HEK293T (cell line): Measurements from ENCODE around the gene STON1.
"Not testable (repeated sequence)": the region's sequence is repeated elsewhere in the genome, so short reads cannot be mapped to it uniquely, and the experiment has no call there.

Source experiments
- CTCF ChIA-PET: fragments of 350-600 bp; formaldehyde crosslinking; extraction: SDS; loops from one replicate; lab custom pipeline; 2021; ENCODE audit warnings: antibody characterized with exemption, inconsistent platforms; lab: Yijun Ruan, JAX
- POLR2A ChIA-PET: fragments of 350-600 bp; formaldehyde crosslinking; extraction: SDS; loops from one replicate; lab custom pipeline; 2020; ENCODE audit warnings: antibody characterized with exemption, inconsistent platforms; lab: Yijun Ruan, JAX
- DNase-seq: peaks from one replicate; pipeline ENCODE4 v3.0.0; 2012; ENCODE audit warnings: mixed read lengths; ENCODE audit errors: extremely low spot score
- ARNT ChIP-seq: fragments of 450-650 bp; IDR thresholded peaks from 2 replicates; pipeline ENCODE4 v1.6.1; 2017; ENCODE audit warnings: mild to moderate bottlenecking
- BHLHE40 ChIP-seq: fragments of 450-650 bp; IDR thresholded peaks from 2 replicates; pipeline ENCODE4 v1.6.1; 2016; ENCODE audit warnings: mild to moderate bottlenecking, moderate library complexity, borderline replicate concordance
- CTBP1 ChIP-seq: fragments of 450-650 bp; IDR thresholded peaks from 2 replicates; pipeline ENCODE4 v1.6.1; 2016; ENCODE audit warnings: borderline replicate concordance
- ELF4 ChIP-seq: fragments of 450-650 bp; IDR thresholded peaks from 2 replicates; pipeline ENCODE4 v1.6.1; 2017; ENCODE audit warnings: antibody characterized with exemption
- FOXA1 ChIP-seq: fragments of 450-650 bp; IDR thresholded peaks from 2 replicates; pipeline ENCODE4 v1.6.1; 2016; ENCODE audit warnings: mild to moderate bottlenecking
- FOXK2 ChIP-seq: fragments of 450-650 bp; IDR thresholded peaks from 2 replicates; pipeline ENCODE4 v1.6.1; 2016; ENCODE audit warnings: mild to moderate bottlenecking
- FOXM1 ChIP-seq: fragments of 450-650 bp; IDR thresholded peaks from 2 replicates; pipeline ENCODE4 v1.6.1; 2017; ENCODE audit warnings: mild to moderate bottlenecking, borderline replicate concordance
- HDGF ChIP-seq: fragments of 450-650 bp; IDR thresholded peaks from 2 replicates; pipeline ENCODE4 v1.6.1; 2017; ENCODE audit warnings: antibody characterized with exemption, borderline replicate concordance
- L3MBTL2 ChIP-seq: fragments of 450-650 bp; conservative IDR thresholded peaks from 2 replicates; pipeline ENCODE4 v1.6.1; 2016; ENCODE audit warnings: mild to moderate bottlenecking
- LEF1 ChIP-seq: fragments of 450-650 bp; IDR thresholded peaks from 2 replicates; pipeline ENCODE4 v1.6.1; 2017; ENCODE audit warnings: mild to moderate bottlenecking, borderline replicate concordance
- NFRKB ChIP-seq: fragments of 450-650 bp; IDR thresholded peaks from 2 replicates; pipeline ENCODE4 v1.6.1; 2016; ENCODE audit warnings: mild to moderate bottlenecking, moderate library complexity
- SP1 ChIP-seq: fragments of 450-650 bp; IDR thresholded peaks from 2 replicates; pipeline ENCODE4 v1.6.1; 2017
- SUZ12 ChIP-seq: fragments of 450-650 bp; IDR thresholded peaks from 2 replicates; pipeline ENCODE4 v1.6.1; 2016; ENCODE audit warnings: mild to moderate bottlenecking
- TARDBP ChIP-seq: fragments of 450-650 bp; IDR thresholded peaks from 2 replicates; pipeline ENCODE4 v1.6.1; 2016
- ZNF384 ChIP-seq: fragments of 450-650 bp; IDR thresholded peaks from 2 replicates; pipeline ENCODE4 v1.6.1; 2016
- TF ChIP-seq, protein P1 (sequence below): fragments of 450-650 bp; IDR thresholded peaks from 2 replicates; pipeline ENCODE4 v1.6.1; 2016

STON1 gene

DNA sequence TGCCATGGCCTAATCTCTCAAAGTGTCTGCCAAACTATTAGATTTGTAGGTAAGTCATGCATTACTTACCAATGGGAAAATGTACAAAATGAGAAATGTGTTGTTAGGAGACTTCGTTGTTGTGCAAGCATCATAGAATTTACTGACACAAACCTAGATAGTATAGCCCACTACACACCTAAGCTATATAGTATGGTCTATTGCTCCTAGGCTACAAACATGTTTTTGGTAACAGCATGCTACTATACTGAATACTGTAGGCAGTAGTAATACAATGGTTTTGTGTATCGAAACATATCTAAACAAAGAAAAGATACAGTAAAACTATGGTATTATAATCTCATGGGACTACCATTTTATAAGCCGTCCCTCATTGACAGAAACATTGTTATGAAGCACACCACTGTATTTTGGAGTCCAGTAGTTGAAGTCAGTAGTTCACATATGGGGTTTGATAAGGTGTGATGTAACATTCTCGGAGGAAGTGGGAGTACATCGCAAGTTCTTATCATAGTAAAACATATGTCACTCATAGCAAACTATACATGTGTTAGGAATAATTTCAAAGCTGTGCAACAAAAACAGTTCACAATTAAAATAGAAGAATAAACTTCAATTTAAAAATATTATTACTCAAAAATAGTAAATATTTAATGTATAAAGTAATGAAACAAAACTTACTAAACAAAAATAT lies 75.7 kb downstream of the STON1 start:
- ChIA-PET POLR2A (no interaction called here), CTCF (no interaction called here)
- DNase-seq = no peak
- TF ChIP-seq BHLHE40 (no peak), SUZ12 (no peak), SP1 (no peak)

DNA sequence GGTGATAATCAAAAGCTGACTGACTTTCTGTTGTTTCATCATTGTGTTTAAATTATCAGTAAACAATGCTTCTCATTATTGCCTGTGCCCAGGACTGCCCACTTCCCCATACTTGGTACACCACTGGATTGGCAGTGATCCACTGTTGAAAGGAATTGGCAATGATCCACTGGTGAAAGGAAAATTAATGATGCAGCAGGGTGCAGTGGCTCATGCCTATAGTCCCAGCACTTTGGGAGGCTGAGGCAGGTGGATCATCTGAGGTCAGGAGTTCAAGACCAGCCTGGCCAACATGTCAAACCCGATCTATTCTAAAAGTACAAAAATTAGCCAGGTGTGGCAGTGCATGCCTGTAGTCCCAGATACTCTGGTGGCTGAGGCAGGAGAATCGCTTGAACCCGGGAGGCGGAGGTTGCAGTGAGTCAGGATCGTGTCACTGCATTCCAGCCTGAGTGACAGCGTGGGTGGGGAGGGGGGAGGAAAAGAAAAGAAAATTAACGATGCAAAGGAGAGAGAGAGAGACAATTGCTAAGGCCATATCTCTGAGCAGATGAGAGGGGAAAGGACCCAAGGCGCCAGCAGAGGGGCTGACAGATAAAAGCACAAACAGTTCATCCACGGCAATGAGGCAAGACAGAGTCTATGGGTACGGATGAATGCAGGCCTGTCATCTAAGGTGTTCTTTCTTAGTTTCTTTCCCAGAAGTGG lies 77.5 kb downstream of the STON1 start:
- TF ChIP-seq BHLHE40 (no peak), FOXM1 (no peak), L3MBTL2 (no peak), ARNT (no peak), CTBP1 (no peak), FOXK2 (no peak), ELF4 (no peak), SUZ12 (no peak), FOXA1 (no peak), HDGF (no peak), SP1 (no peak), NFRKB (no peak)
- TF ChIP-seq, protein P1, sequence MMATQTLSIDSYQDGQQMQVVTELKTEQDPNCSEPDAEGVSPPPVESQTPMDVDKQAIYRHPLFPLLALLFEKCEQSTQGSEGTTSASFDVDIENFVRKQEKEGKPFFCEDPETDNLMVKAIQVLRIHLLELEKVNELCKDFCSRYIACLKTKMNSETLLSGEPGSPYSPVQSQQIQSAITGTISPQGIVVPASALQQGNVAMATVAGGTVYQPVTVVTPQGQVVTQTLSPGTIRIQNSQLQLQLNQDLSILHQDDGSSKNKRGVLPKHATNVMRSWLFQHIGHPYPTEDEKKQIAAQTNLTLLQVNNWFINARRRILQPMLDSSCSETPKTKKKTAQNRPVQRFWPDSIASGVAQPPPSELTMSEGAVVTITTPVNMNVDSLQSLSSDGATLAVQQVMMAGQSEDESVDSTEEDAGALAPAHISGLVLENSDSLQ = no peak
- ChIA-PET POLR2A (no interaction called here), CTCF (no interaction called here)
- no peak for DNase-seq

DNA sequence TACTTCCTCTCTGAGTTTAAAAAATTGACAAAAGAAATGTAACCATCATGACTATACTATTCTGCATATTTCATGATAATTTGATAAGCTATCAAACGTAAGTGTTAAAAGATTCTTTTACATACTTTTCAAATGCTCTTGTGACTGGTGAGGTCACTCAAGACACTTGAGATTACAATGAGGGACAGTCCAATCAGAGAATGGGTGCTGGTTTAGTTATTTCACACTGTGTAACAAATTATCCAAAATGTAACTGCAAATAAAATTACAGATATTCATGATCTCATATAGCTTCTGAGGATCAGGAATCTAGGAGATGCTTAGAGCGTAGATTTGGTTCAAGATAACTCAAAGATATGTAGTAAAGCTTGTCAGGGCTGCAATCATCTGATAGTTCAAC lies 83.3 kb downstream of the STON1 start:
- ChIA-PET POLR2A (no interaction called here), CTCF (interaction anchor here (0.6 kb wide), 1 partner anchor 945 kb away, joined by 5 read pairs; no protein-coding TSS in a partner anchor)
- TF ChIP-seq BHLHE40 (no peak), TARDBP (no peak), HDGF (no peak), SUZ12 (no peak), L3MBTL2 (no peak), NFRKB (no peak)
- DNase-seq = no peak

- DNase-seq, POLR2A ChIA-PET, CTCF ChIA-PET: not testable (repeated sequence)
Observed at GRCh38 chr2:48614581-48614980, 84.6 kb downstream of the STON1 start.

- no peak for DNase-seq
- TF ChIP-seq BHLHE40 (no peak), HDGF (no peak), ELF4 (no peak), SUZ12 (no peak), TARDBP (no peak), SP1 (no peak), FOXK2 (no peak), CTBP1 (no peak), LEF1 (no peak), ZNF384 (no peak), FOXM1 (no peak), ARNT (no peak), FOXA1 (no peak), L3MBTL2 (no peak), NFRKB (no peak)
- TF ChIP-seq, protein P1 = no peak
- CTCF ChIA-PET = no interaction called here
- POLR2A ChIA-PET = no interaction called here
Observed at GRCh38 chr2:48617618-48618017, 87.7 kb downstream of the STON1 start, which contains the start of gene GTF2A1L. Gene GTF2A1L, plus strand, starts transcription at chr2:48617856. Its CDS starts 19 bp downstream, at chr2:48617875.

DNA sequence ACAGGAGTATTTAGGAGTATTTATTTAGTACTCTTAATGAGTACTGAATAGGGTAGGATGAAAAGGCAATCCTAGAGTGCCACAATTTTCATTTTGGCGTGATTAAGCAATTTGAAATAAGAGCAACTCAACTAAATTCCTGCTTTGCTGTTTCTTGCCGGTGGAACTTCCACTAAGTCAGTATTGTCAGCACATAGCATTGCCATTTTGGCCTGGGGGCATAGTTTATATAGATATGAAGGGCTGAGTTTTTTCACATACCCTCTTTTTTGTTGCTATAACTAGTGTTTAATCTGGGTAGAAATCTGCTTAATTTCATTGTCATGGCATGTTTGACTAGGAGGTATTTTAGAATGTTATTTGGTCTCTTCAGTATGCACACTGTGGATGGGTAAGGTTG lies 89.6 kb downstream of the STON1 start:
- CTCF ChIA-PET = no interaction called here
- POLR2A ChIA-PET = no interaction called here

More for the DNA sequence above, 89.6 kb downstream of the STON1 start:
- DNase-seq = no peak
- TF ChIP-seq LEF1 (no peak), HDGF (no peak), FOXK2 (no peak), ELF4 (no peak), FOXA1 (no peak), TARDBP (no peak), SP1 (no peak), ARNT (no peak), BHLHE40 (no peak), NFRKB (no peak), FOXM1 (no peak), CTBP1 (no peak), L3MBTL2 (no peak), SUZ12 (no peak), ZNF384 (no peak)
- TF ChIP-seq, protein P1 = no peak
